ENCODE data around the gene TMEM238. TPM values are rescaled to one million over a fixed set of nuclear protein-coding genes. Genes with fewer than 3 reads are reported as not detected.
A peak's percentile ranks its signal among the peaks of the same experiment; 100 is the strongest.
"Not testable (repeated sequence)": the region's sequence is repeated elsewhere in the genome, so short reads cannot be mapped to it uniquely, and the experiment has no call there.

The TMEM238 gene
- total RNA-seq, 5 donors from 2014 or later (not counting 1 experiment from before 2014, with no cell fraction given), result 10.8 to 23.2 (median 20.0) TPM

- Histone ChIP-seq H3K4me3 (ENCODE audit: control insufficient read depth in 1 of 2, extremely low read depth in 1 of 2, low read length in 1 of 2) (peak overlapping the region; percentile 54 to 79), H3K9me3 (no peaks in the 10 kb centered on the region), H3K4me1 (ENCODE audit: control insufficient read depth in 1 of 2, extremely low read depth in 1 of 2, insufficient read depth in 2 of 2, low read length in 2 of 2) (peaks cover 6 to 32% of the 10 kb centered on the region in 2 experiments), H3K27ac (ENCODE audit: low read length) (no peak overlapping the region), H3K27me3 (replicated peaks in 1 of 2; ENCODE audit: control insufficient read depth in 2 of 2, extremely low read depth in 1 of 2, insufficient read depth in 2 of 2, low read length in 1 of 2) (no peaks in the 10 kb centered on the region), H3K36me3 (ENCODE audit: control insufficient read depth in 2 of 2, extremely low read depth in 1 of 2, insufficient read depth in 1 of 2, low read length in 1 of 2) (peaks cover 22 to 35% of the 10 kb centered on the region in 2 donors)
- peaks cover 24 to 32% (median 29%) of the 10 kb centered on the region in 3 donors for H3K4me1 Mint-ChIP-seq
- peak overlapping the region; percentile 78 to 93 (median 93) for H3K4me3 Mint-ChIP-seq
- peak overlapping the region; percentile 25 to 70 for H3K27ac Mint-ChIP-seq
- peaks cover 0 to 5% (median 3%) of the 10 kb centered on the region in 3 donors for H3K9me3 Mint-ChIP-seq
- WGBS (ENCODE audit: insufficient coverage), result 82% methylated on average over 7 of the region's 14 CpGs
- peaks cover 32% of the 10 kb centered on the region for H3K36me3 Mint-ChIP-seq
- DNase-seq, result no peak
- ChIA-PET CTCF (interaction anchor here (0.6 to 0.7 kb wide), 2 partner anchors 10 to 33 kb away, joined by 3 to 6 read pairs; no protein-coding TSS in a partner anchor), POLR2A (interaction anchor here (0.5 to 0.8 kb wide), 3 partner anchors 15 to 56 kb away, joined by 3 read pairs; no protein-coding TSS in a partner anchor)
- H3K27me3 Mint-ChIP-seq, result no peaks in the 10 kb centered on the region
- no peak for ATAC-seq (replicated peaks in 1 of 4)
Measured at GRCh38 chr19:55406091-55406825, 22.2 kb upstream of the TMEM238 start.

DNA sequence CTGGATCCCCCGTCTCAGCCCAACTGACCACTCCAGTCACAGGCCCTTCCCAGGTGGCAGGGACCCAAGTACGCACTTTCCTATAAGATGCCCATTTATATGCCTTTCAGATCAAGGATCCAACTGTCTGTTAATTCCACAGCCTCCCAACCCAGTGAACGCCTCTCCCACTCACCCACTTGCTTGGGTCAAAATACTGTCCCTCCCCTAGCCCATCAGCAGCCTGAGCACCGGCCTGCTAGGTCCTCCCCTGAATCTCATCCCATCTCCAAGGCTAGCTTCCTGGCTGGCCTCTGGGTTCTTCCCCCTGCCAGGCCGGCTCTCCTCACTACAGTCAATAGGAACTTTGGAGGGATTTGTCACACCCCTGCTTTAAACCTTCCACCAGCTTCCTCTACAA is 21.5 kb upstream of the TMEM238 start:
- ChIA-PET CTCF (interaction anchor here in 1 of 2 donors (0.6 kb wide), 1 partner anchor 11 kb away, joined by 6 read pairs; no protein-coding TSS in a partner anchor), POLR2A (interaction anchor here in 1 of 2 donors (0.8 kb wide), 1 partner anchor 18 kb away, joined by 3 read pairs; no protein-coding TSS in a partner anchor)
- 79% methylated on average over 5 of the region's 5 CpGs for WGBS (ENCODE audit: insufficient coverage)
- Histone ChIP-seq H3K4me3 (ENCODE audit: control insufficient read depth in 1 of 2, extremely low read depth in 1 of 2, low read length in 1 of 2) (no peak overlapping the region), H3K4me1 (ENCODE audit: control insufficient read depth in 1 of 2, extremely low read depth in 1 of 2, insufficient read depth in 2 of 2, low read length in 2 of 2) (peaks cover 6 to 32% of the 10 kb centered on the region in 2 experiments), H3K27me3 (replicated peaks in 1 of 2; ENCODE audit: control insufficient read depth in 2 of 2, extremely low read depth in 1 of 2, insufficient read depth in 2 of 2, low read length in 1 of 2) (no peaks in the 10 kb centered on the region), H3K36me3 (ENCODE audit: control insufficient read depth in 2 of 2, extremely low read depth in 1 of 2, insufficient read depth in 1 of 2, low read length in 1 of 2) (peaks cover 22 to 39% of the 10 kb centered on the region in 2 donors), H3K9me3 (no peaks in the 10 kb centered on the region), H3K27ac (ENCODE audit: low read length) (no peak overlapping the region)
- peak overlapping the region in 1 of 2 donors; percentile 23 for H3K27ac Mint-ChIP-seq
- peak overlapping the region; percentile 78 to 93 (median 93) for H3K4me3 Mint-ChIP-seq
- H3K27me3 Mint-ChIP-seq, result no peaks in the 10 kb centered on the region
- peaks cover 35% of the 10 kb centered on the region for H3K36me3 Mint-ChIP-seq
- no peak for ATAC-seq (replicated peaks in 1 of 4)
- H3K4me1 Mint-ChIP-seq, result peaks cover 24 to 32% (median 29%) of the 10 kb centered on the region in 3 donors
- DNase-seq, result no peak
- peaks cover 0 to 5% (median 3%) of the 10 kb centered on the region in 3 donors for H3K9me3 Mint-ChIP-seq

- no peak overlapping the region for H3K27ac ChIP-seq (ENCODE audit: low read length)
- no peak overlapping the region for H3K27ac Mint-ChIP-seq
- H3K27me3 ChIP-seq (replicated peaks in 1 of 2; ENCODE audit: control insufficient read depth in 2 of 2, extremely low read depth in 1 of 2, insufficient read depth in 2 of 2, low read length in 1 of 2), result no peaks in the 10 kb centered on the region
- H3K9me3 Mint-ChIP-seq, result no peaks in the 10 kb centered on the region
- no peaks in the 10 kb centered on the region for H3K9me3 ChIP-seq
- no peak overlapping the region for H3K4me3 ChIP-seq (ENCODE audit: control insufficient read depth in 1 of 2, extremely low read depth in 1 of 2, low read length in 1 of 2)
- no peak for ATAC-seq (replicated peaks in 1 of 4)
- no peak overlapping the region for H3K4me3 Mint-ChIP-seq
- POLR2A ChIA-PET, result no interaction called here
- WGBS (ENCODE audit: insufficient coverage), result no CpG with 5 or more reads among the region's 2 CpGs
- peaks cover 16 to 45% of the 10 kb centered on the region in 2 donors for H3K36me3 ChIP-seq (ENCODE audit: control insufficient read depth in 2 of 2, extremely low read depth in 1 of 2, insufficient read depth in 1 of 2, low read length in 1 of 2)
- DNase-seq, result no peak
- H3K36me3 Mint-ChIP-seq, result peaks cover 42% of the 10 kb centered on the region
- H3K27me3 Mint-ChIP-seq, result no peaks in the 10 kb centered on the region
- H3K4me1 Mint-ChIP-seq, result peaks cover 16 to 30% (median 25%) of the 10 kb centered on the region in 3 donors
- H3K4me1 ChIP-seq (ENCODE audit: control insufficient read depth in 1 of 2, extremely low read depth in 1 of 2, insufficient read depth in 2 of 2, low read length in 2 of 2), result peaks cover 6 to 20% of the 10 kb centered on the region in 2 experiments
- CTCF ChIA-PET, result no interaction called here
Measured at GRCh38 chr19:55402509-55402908, 18.4 kb upstream of the TMEM238 start.

DNA sequence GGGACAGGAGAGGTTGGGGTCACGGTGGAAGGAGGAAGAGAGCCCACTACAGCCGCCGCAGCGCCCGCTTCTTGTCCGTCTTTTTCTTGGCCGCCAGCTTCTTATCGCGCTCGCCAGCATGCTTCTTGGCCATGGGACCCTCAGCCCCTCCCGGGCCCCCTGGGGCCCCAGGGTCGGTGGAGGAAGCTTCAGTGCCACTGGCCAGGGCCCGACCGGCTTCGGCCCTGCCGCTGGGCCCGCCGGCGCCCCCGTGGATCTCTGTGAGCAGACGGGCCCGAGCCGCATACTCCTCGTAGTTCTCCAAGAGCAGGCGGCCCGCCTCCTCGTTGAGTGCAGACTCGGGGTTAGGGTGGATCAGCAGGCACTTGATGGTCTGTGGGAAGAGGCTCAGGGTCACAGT is 17.3 kb upstream of the TMEM238 start:
- H3K4me1 ChIP-seq (ENCODE audit: control insufficient read depth in 1 of 2, extremely low read depth in 1 of 2, insufficient read depth in 2 of 2, low read length in 2 of 2), result peaks cover 1 to 12% of the 10 kb centered on the region in 2 experiments
- H3K4me3 Mint-ChIP-seq; H3K27ac ChIP-seq (ENCODE audit: low read length); H3K27ac Mint-ChIP-seq; POLR2A ChIA-PET; H3K27me3 ChIP-seq (replicated peaks in 1 of 2; ENCODE audit: control insufficient read depth in 2 of 2, extremely low read depth in 1 of 2, insufficient read depth in 2 of 2, low read length in 1 of 2); H3K9me3 Mint-ChIP-seq; CTCF ChIA-PET; DNase-seq; H3K9me3 ChIP-seq; H3K27me3 Mint-ChIP-seq; H3K4me3 ChIP-seq (ENCODE audit: control insufficient read depth in 1 of 2, extremely low read depth in 1 of 2, low read length in 1 of 2): not testable (repeated sequence)
- Mint-ChIP-seq H3K4me1 (peaks cover 11 to 26% (median 21%) of the 10 kb centered on the region in 3 donors), H3K36me3 (peaks cover 39% of the 10 kb centered on the region)
- ATAC-seq (replicated peaks in 1 of 4), result peak in 1 of 4 experiments; percentile 5
- H3K36me3 ChIP-seq (ENCODE audit: control insufficient read depth in 2 of 2, extremely low read depth in 1 of 2, insufficient read depth in 1 of 2, low read length in 1 of 2), result peaks cover 16 to 45% of the 10 kb centered on the region in 2 donors
- over 99% methylated on average over 13 of the region's 28 CpGs for WGBS (ENCODE audit: insufficient coverage)

DNA sequence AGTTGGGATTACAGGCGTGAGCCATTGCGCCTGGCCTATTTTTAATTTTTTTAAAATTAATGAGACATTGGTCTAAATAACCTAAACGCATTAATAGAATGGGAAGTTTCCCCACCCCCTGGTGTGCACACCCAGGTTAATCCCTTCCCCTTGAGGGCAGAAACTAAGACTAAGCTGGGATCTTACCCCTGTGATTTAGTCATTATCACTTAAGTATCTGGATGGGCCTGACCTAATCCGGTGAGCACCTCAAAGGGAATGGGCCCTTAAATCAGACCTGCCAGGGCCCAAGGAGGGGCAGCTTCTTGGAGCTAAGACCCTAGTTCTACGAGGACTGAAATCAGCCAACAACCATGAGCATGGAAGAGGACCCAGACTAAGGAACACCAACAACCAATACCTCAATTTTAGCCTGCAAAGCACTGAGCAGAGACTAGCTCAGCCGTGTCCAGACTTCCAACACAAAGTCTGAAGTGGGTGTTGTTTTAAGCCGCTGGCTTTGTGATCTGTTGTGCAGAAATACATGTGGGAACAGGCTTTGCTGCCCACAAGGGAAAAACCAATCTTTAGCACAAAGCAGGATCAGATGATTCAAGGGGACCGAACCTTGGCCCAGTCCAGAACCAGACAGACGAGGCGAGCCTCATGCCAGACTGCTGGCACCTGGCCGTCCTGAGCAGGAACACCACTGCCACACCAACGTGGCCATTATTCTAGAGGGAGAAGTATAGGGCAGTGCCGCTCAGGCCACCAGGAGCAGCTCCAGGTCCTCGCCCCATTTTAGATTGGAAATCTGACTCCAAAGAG is 16.4 kb upstream of the TMEM238 start:
- H3K27me3 Mint-ChIP-seq, result no peaks in the 10 kb centered on the region
- peaks cover 0 to 3% of the 10 kb centered on the region in 2 experiments for H3K4me1 ChIP-seq (ENCODE audit: control insufficient read depth in 1 of 2, extremely low read depth in 1 of 2, insufficient read depth in 2 of 2, low read length in 2 of 2)
- H3K27ac ChIP-seq (ENCODE audit: low read length), result no peak overlapping the region
- 97% methylated on average over 4 of the region's 14 CpGs for WGBS (ENCODE audit: insufficient coverage)
- POLR2A ChIA-PET, result interaction anchor here in 1 of 2 donors (1.0 kb wide), 1 partner anchor 16 kb away, joined by 3 read pairs; the partner anchor contains the start of gene TMEM238
- H3K9me3 ChIP-seq, result no peaks in the 10 kb centered on the region
- H3K27ac Mint-ChIP-seq, result peak overlapping the region in 1 of 2 donors; percentile 39
- CTCF ChIA-PET, result no interaction called here
- DNase-seq (no peak), ATAC-seq (replicated peaks in 1 of 4) (no peak)
- peaks cover 16 to 40% of the 10 kb centered on the region in 2 donors for H3K36me3 ChIP-seq (ENCODE audit: control insufficient read depth in 2 of 2, extremely low read depth in 1 of 2, insufficient read depth in 1 of 2, low read length in 1 of 2)
- peaks cover 30% of the 10 kb centered on the region for H3K36me3 Mint-ChIP-seq
- no peak overlapping the region for H3K4me3 Mint-ChIP-seq
- no peaks in the 10 kb centered on the region for H3K27me3 ChIP-seq (replicated peaks in 1 of 2; ENCODE audit: control insufficient read depth in 2 of 2, extremely low read depth in 1 of 2, insufficient read depth in 2 of 2, low read length in 1 of 2)
- H3K4me1 Mint-ChIP-seq, result peaks cover 2 to 17% (median 12%) of the 10 kb centered on the region in 3 donors
- H3K4me3 ChIP-seq (ENCODE audit: control insufficient read depth in 1 of 2, extremely low read depth in 1 of 2, low read length in 1 of 2), result no peak overlapping the region
- no peaks in the 10 kb centered on the region for H3K9me3 Mint-ChIP-seq

Data from T-cell (primary cell).